GM19468 (cell line): Measurements from ENCODE around the gene NQO2.
"Not testable (repeated sequence)": the region's sequence is repeated elsewhere in the genome, so short reads cannot be mapped to it uniquely, and the experiment has no call there.

ENCODE experiments used
- ATAC-seq: cut with Tn5 transposase; IDR thresholded peaks from one replicate; pipeline ENCODE4 v1.9.1; 2021; ENCODE audit warnings: mild to moderate bottlenecking, moderate library complexity, moderate number of reproducible peaks; ENCODE audit not compliant: unreplicated experiment; ENCODE audit errors: extremely low read depth

NQO2 gene

GRCh38 chr6:3011158-3011557 lies 11.5 kb downstream of the NQO2 start:
- ATAC-seq = no peak

- ATAC-seq = no peak
These were observed 11.9 kb downstream of the NQO2 start for GRCh38 chr6:3011592-3011991.

- no peak for ATAC-seq
These were observed 13.8 kb downstream of the NQO2 start for GRCh38 chr6:3013486-3013885.

GRCh38 chr6:3013901-3014674 lies 14.4 kb downstream of the NQO2 start:
- ATAC-seq = no peak

GRCh38 chr6:3014675-3015066 lies 15.0 kb downstream of the NQO2 start:
- no peak for ATAC-seq

GRCh38 chr6:3015144-3015543 lies 15.4 kb downstream of the NQO2 start:
- ATAC-seq = no peak

GRCh38 chr6:3016473-3017280 lies 17.0 kb downstream of the NQO2 start:
- ATAC-seq = no peak

- no peak for ATAC-seq
These were observed 17.6 kb downstream of the NQO2 start for GRCh38 chr6:3017304-3017703.

- ATAC-seq = no peak
These were observed 19.4 kb downstream of the NQO2 start for GRCh38 chr6:3019065-3019464.

GRCh38 chr6:3019749-3020320 lies 20.1 kb downstream of the NQO2 start:
- no peak for ATAC-seq

- ATAC-seq = not testable (repeated sequence)
These were observed 21.4 kb downstream of the NQO2 start for GRCh38 chr6:3020976-3021598.

GRCh38 chr6:3022765-3023662 lies 23.3 kb downstream of the NQO2 start:
- ATAC-seq = no peak

- ATAC-seq = peak; percentile 64
These were observed 24.2 kb downstream of the NQO2 start for GRCh38 chr6:3023663-3024483.

- peak; percentile 43 for ATAC-seq
These were observed 27.3 kb downstream of the NQO2 start for GRCh38 chr6:3026791-3027626.

GRCh38 chr6:3028156-3028555 lies 28.5 kb downstream of the NQO2 start:
- ATAC-seq = not testable (repeated sequence)

GRCh38 chr6:3031857-3032640 lies 32.4 kb downstream of the NQO2 start:
- ATAC-seq = no peak

GRCh38 chr6:3032986-3033385 lies 33.3 kb downstream of the NQO2 start:
- ATAC-seq = no peak
